Measurements from ENCODE around the gene NUBP2.

The NUBP2 gene

DNA sequence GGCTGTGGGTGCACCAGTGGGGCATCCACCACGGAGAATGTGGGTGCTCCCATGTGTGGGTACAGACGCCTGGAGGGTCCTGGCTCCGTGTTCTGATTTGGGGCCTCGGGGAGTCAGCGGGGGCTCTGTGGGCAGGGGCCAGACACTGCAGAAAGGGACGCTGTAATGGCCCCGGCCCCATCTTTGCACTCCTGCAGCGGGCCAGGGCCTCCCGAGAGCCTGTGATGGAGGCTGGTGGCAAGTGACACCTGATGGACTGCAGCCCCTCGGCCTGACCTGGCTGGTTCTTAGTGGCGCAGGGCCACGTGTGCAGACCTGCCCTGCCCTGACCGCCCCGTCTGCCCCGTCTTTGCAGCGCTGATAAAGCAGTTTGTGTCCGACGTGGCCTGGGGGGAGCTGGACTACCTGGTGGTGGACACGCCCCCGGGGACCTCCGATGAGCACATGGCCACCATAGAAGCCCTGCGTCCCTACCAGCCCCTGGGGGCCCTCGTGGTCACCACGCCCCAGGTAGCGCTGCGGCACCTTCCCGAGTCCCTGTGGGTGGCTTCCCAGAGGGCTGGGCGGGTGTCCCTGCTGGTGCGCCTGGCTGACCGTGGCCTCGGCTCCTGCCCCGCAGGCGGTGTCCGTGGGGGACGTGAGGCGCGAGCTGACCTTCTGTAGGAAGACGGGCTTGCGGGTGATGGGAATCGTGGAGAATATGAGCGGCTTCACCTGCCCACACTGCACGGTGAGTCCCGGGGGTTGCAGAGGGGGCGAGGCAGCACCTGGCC is 4.7 kb downstream of the NUBP2 start:
- no peak for FAIRE-seq
- TF ChIP-seq, protein P1, sequence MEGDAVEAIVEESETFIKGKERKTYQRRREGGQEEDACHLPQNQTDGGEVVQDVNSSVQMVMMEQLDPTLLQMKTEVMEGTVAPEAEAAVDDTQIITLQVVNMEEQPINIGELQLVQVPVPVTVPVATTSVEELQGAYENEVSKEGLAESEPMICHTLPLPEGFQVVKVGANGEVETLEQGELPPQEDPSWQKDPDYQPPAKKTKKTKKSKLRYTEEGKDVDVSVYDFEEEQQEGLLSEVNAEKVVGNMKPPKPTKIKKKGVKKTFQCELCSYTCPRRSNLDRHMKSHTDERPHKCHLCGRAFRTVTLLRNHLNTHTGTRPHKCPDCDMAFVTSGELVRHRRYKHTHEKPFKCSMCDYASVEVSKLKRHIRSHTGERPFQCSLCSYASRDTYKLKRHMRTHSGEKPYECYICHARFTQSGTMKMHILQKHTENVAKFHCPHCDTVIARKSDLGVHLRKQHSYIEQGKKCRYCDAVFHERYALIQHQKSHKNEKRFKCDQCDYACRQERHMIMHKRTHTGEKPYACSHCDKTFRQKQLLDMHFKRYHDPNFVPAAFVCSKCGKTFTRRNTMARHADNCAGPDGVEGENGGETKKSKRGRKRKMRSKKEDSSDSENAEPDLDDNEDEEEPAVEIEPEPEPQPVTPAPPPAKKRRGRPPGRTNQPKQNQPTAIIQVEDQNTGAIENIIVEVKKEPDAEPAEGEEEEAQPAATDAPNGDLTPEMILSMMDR (IDR thresholded peaks at IDR 0.05; ENCODE audit: insufficient read depth, missing control alignments) = no peak
- no peak for DNase-seq (ENCODE audit: insufficient read length, low spot score)

DNA sequence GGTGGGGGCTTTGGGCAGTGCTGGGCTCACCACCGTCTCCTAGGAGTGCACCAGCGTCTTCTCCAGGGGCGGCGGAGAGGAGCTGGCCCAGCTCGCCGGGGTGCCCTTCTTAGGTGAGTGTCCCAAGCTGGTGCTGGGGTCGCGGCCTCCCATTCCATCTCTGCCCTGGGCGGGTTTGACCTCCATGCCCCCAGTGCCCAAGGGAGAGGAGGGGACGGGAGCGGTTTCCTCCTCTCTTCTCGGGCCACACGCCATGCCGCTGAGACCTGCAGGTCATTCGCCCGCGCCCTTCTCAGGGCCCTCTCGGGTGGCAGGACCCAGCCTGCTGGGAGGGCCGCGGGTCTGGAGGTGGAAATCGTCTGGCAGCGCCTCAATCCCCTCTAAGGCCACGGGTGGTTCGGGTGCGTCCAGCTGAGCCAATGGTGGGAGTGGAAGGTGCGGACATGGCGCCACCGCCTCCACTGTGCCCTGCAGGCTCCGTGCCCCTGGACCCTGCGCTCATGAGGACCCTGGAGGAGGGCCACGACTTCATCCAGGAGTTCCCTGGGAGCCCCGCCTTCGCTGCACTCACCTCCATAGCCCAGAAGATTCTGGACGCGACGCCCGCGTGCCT is 5.4 kb downstream of the NUBP2 start:
- no peak for FAIRE-seq
- no peak for DNase-seq (ENCODE audit: insufficient read length, low spot score)
- TF ChIP-seq, protein P1 (IDR thresholded peaks at IDR 0.05; ENCODE audit: insufficient read depth, missing control alignments) = no peak

DNA sequence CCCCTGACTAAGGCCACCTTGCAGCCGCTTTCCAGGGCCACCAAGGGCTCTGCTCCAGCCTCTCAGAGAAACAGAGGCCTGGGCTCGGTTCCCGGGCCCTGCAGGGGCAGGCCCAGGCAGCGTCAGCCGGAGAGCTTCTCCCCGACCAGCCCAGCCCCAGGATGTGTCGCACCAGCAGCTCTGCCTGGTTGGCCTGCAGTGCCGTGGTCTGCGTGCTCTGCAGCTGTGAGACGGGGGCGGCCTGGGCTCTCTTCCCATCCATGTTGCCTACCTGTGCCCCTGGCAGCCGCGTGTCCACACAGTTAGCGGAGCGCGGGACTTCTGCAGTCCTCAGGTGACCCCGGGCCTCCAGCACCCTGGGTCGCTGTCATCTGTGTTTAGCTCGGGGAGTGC is 5.9 kb downstream of the NUBP2 start:
- DNase-seq (ENCODE audit: insufficient read length, low spot score) (no peak), FAIRE-seq (no peak)
- TF ChIP-seq, protein P1 (IDR thresholded peaks at IDR 0.05; ENCODE audit: insufficient read depth, missing control alignments) = no peak

DNA sequence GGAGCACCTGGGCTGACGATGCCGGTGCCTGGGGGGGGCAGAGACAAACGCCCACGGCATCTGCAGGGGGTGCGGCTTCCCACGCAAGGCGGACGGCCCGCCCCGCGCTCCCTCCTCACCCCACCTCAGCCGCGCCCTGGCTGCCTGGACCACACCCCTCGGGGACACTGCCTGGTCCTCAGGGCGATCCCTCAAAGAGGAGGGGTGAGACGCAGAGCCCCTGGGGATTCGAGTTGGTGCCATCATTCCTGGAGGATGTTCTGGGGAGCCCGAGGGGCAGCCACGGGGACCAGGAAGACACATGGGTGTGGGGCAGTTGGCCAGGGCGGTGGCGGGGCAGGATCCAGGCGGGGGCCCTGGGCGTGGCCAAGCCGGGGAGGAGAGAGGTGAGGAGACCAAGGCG is 6.9 kb downstream of the NUBP2 start:
- TF ChIP-seq, protein P1 (IDR thresholded peaks at IDR 0.05; ENCODE audit: insufficient read depth, missing control alignments) = no peak
- FAIRE-seq (no peak), DNase-seq (ENCODE audit: insufficient read length, low spot score) (no peak)

DNA sequence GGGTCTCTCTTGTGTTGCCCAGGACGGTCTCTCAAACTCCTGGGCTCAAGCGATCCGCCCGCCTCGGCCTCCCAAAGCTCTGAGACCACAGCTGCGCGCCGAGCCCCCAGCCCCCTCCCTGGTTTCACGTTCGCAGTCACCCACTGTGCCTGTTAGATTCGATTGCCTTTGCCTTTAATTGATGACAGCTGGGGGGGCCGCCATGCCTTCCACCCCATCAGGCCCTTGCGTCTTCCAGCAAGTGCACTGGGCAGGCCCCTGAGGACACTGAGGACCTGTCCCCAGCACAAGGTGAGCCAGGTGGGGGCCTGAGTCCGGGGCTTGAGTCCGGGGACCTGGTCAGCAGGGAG is 7.5 kb downstream of the NUBP2 start:
- FAIRE-seq = no peak
- TF ChIP-seq, protein P1 (IDR thresholded peaks at IDR 0.05; ENCODE audit: insufficient read depth, missing control alignments) = no peak
- no peak for DNase-seq (ENCODE audit: insufficient read length, low spot score)

DNA sequence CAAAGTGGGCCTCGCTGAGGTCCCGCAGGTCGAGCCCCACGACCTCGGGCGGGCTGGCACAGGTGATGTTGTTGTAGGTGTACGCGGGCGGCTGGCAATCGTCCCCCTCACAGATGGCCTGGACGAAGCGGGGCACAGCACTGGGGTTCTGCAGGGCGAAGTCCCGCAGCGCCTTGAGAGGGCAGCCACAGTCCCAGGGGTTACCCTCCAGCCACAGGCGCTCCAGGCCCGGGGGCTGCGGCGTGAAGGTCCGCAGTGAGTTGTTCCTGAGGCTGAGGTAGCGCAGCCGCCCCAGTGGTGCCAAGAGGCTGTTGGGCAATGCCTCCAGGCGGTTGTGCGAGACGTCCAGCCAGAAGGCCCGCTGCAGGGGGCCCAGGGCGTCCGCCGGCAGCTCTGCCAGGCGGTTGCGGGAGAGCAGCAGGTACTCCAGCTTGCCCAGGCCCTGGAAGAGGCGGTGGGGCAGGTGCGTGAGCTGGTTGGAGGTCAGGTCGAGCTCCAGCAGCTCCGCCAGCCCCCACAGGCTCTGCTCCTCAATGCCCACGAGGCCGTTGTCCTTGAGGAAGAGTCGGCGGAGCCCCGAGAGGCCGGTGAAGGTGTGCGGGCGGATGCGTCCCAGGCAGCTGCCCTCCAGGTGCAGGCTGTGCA is 8.0 kb downstream of the NUBP2 start:
- DNase-seq (ENCODE audit: insufficient read length, low spot score) = no peak
- no peak for FAIRE-seq
- TF ChIP-seq, protein P1 (IDR thresholded peaks at IDR 0.05; ENCODE audit: insufficient read depth, missing control alignments) = no peak

Data from D721Med (cell line).